ENCODE results near the gene DBP. TPM values are rescaled to one million over a fixed set of nuclear protein-coding genes. Genes with fewer than 3 reads are reported as not detected.
A peak's percentile ranks its signal among the peaks of the same experiment; 100 is the strongest.

Gene DBP
- total and polyA plus RNA-seq, 2 of the 13 experiments (the other 11 are each of a cell fraction or from before 2014, with no cell fraction given), result 1.7 to 5.8 TPM

DNA sequence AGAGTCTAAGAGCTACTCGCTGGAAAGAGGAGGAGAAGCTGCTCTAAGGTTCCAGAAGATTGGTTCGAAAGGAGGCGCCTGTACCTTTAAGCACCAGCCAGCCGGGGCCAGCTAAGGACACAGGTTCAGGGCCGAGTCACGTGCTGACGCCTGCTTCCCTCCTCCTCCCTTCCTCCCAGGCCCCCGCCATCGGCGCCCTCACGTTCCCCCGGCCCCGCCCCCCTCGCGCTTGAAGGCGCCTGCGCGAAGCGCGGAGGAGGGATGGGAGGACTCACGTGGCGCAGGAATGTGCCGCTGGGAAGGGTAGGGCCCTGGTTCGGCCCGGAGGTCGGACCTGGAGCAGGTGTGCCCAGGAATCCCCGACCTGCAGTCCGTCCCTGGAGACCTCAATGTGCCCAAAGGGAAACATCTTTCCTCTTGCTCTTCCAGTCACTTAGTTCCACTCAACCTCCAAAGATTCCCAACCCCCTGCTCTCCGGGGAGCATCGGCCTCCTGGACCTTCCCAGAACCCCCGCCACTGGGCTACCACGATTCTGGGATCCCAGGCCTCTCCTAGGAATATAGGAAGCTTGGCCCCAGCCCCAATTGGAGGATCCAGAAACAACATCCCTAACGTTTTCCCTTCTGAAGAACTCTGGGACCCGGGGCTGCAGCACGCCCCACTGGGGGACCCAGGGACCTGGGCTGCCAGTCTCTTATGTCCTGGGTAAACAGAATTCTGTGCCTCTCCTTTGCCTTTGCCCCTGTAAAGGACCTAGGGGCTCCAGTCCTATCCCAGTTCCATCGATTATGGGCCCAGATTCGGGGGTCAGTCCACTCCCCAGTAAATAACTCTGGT lies 2.5 kb downstream of the DBP start (continued):
- TF ChIP-seq SATB2 (CRISPR knock-in tag; IDR thresholded peaks at IDR 0.05), result no peak

DNA sequence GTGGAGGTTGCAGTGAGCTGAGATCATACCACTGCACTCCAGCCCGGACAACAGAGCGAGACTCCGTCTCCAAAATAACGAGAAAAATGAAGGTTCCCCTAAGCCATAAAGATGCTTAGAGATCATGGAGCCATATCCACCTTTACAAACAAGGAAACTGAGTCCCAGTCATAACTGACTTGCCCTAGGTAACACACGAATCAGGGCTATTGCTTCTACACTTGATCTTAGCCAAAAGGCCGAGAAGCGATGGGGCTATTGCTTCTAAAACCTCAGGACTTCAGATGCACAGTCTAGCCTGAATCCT lies 3.2 kb downstream of the DBP start:
- FAIRE-seq (no peak), ATAC-seq (no peak), DNase-seq (ENCODE audit: low spot score) (no peak)
- CTCF ChIA-PET (ENCODE audit: low intra/inter-chr PET ratio, low total read pairs), result no interaction called here
- peak overlapping the region; percentile 96 for H3K4me2 ChIP-seq (ENCODE audit: low read depth, low read length)
- no peaks in the 10 kb centered on the region for H3K79me2 ChIP-seq (ENCODE audit: insufficient read depth, low read length)
- no peaks in the 10 kb centered on the region for H3K36me3 ChIP-seq (replicated peaks in 1 of 2; ENCODE audit: control insufficient read depth in 1 of 2, insufficient read depth in 2 of 2, low read length in 2 of 2)
- no TSS peak for BruUV-seq (replicated peaks)
- POLR2A ChIA-PET, result interaction anchor here (0.6 to 5.8 kb wide), 10 partner anchors 10 to 330 kb away, joined by 3 to 61 read pairs (median 3); partner anchors contain the start of genes CA11, RPL18 and SPHK2
- no peaks in the 10 kb centered on the region; a peak in 1 of 5 replicates for H3K27me3 ChIP-seq (ENCODE audit: control insufficient read depth in 1 of 2, insufficient read depth in 2 of 2, low read length in 2 of 2)
- intact Hi-C loops (cut with micrococcal nuclease; ENCODE audit: unreplicated experiment), result loop anchor here (2.0 kb wide), 1 partner anchor 15 kb away; the partner anchor contains the start of genes RPL18 and SPHK2
- 56% methylated on average over 7 of the region's 7 CpGs for WGBS (ENCODE audit: low lambda C conversion rate)
- peak overlapping the region; percentile 2 to 47 (median 42); a peak in 5 of 6 replicates for H3K4me3 ChIP-seq (replicated peaks in 1 of 3; ENCODE audit: insufficient read depth in 1 of 3, low read depth in 2 of 3, low read length in 3 of 3)
- H3K4me1 ChIP-seq (ENCODE audit: insufficient read depth, low read length), result peaks cover 71% of the 10 kb centered on the region
- TF ChIP-seq ZNF12 (CRISPR knock-in tag; IDR thresholded peaks at IDR 0.05), result no peak
- 0 out of 2 replicates have a peak, but pooled peaks have one; percentile 33 for TF ChIP-seq ZFP82 (CRISPR knock-in tag; IDR thresholded peaks at IDR 0.05; ENCODE audit: borderline replicate concordance)
- no peak for TF ChIP-seq STAG1 (CRISPR knock-in tag; IDR thresholded peaks at IDR 0.05)
- no peak for TF ChIP-seq ASH2L (IDR thresholded peaks at IDR 0.05; ENCODE audit: insufficient read length, low read depth, low read length)
- TF ChIP-seq NFE2L1 (CRISPR knock-in tag; IDR thresholded peaks at IDR 0.05; ENCODE audit: borderline replicate concordance), result no peak
- no peak for TF ChIP-seq CHD4 (IDR thresholded peaks at IDR 0.05; ENCODE audit: borderline replicate concordance, low read length)
- in situ Hi-C loops (cut with HindIII; ENCODE audit: extremely low pct_ligation_motif_present, low pct_unique_long_range_greater_than_20kb), result no loop called here
- no peaks in the 10 kb centered on the region for H3K9me3 ChIP-seq (ENCODE audit: low read length)
- peak overlapping the region; percentile 61 for H3K9ac ChIP-seq (ENCODE audit: insufficient read depth, low read depth, low read length)
- H4K20me1 ChIP-seq (ENCODE audit: insufficient read depth, low read length), result no peaks in the 10 kb centered on the region
- H3K27ac ChIP-seq (ENCODE audit: extremely low read length, insufficient read depth, low read length), result peak overlapping the region; percentile 90
- H2AFZ ChIP-seq (ENCODE audit: low read length), result no peak overlapping the region

All from HepG2 (cell line).